ENCODE measurements around the gene LARGE2. TPM values are rescaled to one million over a fixed set of nuclear protein-coding genes. Genes with fewer than 3 reads are reported as not detected.
"Not testable (repeated sequence)": the region's sequence is repeated elsewhere in the genome, so short reads cannot be mapped to it uniquely, and the experiment has no call there.

The LARGE2 gene
- total RNA-seq, 3 donors from 2014 or later, result 1.8 to 6.0 (median 3.6) TPM

DNA sequence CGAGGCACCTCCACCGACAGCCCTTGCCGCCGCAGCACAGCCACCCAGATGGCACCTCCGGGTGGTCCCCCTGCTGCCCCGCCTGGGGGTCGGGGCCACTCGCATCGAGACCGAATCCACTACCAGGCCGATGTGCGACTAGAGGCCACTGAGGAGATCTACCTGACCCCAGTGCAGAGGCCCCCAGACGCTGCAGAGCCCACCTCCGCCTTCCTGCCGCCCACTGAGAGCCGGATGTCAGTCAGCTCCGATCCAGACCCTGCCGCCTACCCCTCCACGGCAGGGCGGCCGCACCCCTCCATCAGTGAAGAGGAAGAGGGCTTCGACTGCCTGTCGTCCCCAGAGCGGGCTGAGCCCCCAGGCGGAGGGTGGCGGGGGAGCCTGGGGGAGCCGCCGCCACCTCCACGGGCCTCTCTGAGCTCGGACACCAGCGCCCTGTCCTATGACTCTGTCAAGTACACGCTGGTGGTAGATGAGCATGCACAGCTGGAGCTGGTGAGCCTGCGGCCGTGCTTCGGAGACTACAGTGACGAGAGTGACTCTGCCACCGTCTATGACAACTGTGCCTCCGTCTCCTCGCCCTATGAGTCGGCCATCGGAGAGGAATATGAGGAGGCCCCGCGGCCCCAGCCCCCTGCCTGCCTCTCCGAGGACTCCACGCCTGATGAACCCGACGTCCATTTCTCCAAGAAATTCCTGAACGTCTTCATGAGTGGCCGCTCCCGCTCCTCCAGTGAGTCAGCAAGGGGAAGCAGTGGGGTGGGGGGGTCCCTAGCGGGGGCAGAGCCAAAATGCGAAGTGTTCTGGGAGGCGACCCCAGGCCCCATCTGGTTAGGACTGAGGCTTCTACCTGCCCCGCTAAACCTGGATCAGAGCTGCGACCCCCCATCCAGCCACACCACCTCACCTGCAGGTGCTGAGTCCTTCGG is 19.7 kb upstream of the LARGE2 start:
- Mint-ChIP-seq H3K4me1 (ENCODE audit: low read depth) (peaks cover 12% of the 10 kb centered on the region), H3K36me3 (ENCODE audit: insufficient read depth) (no peaks in the 10 kb centered on the region), H3K27me3 (ENCODE audit: low read depth) (peaks cover 18% of the 10 kb centered on the region), H3K9me3 (no peaks in the 10 kb centered on the region), H3K4me3 (no peak overlapping the region)
- DNase-seq (no peak), ATAC-seq (no peak)

DNA sequence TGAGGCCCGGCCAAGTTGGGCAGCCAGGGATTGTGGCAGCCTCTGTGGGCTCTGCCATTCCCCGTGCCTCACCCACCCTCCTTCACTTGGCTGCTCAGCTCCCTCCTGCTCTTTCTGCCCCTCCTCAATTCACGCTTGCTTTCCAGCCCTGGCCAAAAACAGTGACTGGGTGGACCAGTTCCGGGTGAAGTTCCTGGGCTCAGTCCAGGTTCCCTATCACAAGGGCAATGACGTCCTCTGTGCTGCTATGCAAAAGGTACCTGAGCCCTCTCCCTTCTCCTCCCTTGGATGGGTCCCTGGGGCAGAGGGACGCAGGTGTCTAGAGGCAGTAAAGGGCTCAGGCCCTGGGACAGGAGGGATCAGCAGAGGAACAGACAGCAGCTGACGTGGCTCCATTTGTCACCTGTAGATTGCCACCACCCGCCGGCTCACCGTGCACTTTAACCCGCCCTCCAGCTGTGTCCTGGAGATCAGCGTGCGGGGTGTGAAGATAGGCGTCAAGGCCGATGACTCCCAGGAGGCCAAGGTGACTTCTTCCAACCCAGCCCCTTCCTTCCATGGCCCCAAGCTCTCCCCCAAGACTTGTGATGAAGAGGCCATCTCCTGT is 18.0 kb upstream of the LARGE2 start:
- Mint-ChIP-seq H3K27me3 (ENCODE audit: low read depth) (peaks cover 6% of the 10 kb centered on the region), H3K4me1 (ENCODE audit: low read depth) (peaks cover 9% of the 10 kb centered on the region), H3K4me3 (no peak overlapping the region), H3K36me3 (ENCODE audit: insufficient read depth) (no peaks in the 10 kb centered on the region), H3K9me3 (no peaks in the 10 kb centered on the region)
- DNase-seq (no peak), ATAC-seq (no peak)

DNA sequence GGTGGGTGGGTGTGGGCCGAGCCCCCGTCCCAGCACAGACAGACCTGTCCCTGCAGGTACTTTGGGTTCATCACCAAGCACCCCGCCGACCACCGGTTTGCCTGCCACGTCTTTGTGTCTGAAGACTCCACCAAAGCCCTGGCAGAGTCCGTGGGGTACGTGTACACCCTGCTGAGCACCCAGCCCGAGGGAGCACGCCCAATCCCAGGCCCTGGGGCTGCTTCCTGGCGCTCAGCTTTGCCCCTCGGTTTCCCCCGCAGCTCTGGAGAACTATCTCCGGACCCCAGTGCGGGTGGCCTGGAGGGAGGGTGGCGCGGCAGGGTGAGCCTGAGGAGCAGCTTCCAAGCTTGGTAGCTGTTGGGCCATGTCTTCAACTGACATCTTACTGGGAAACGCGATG is 17.4 kb upstream of the LARGE2 start:
- no peaks in the 10 kb centered on the region for H3K9me3 Mint-ChIP-seq

DNA sequence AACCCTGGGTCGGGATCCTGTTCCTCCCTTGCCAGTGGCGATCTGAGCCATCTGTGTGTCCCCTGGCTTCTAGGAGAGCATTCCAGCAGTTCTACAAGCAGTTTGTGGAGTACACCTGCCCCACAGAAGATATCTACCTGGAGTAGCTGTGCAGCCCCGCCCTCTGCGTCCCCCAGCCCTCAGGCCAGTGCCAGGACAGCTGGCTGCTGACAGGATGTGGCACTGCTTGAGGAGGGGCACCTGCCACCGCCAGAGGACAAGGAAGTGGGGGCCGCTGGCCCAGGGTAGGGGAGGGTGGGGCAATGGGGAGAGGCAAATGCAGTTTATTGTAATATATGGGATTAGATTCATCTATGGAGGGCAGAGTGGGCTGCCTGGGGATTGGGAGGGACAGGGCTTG is 16.9 kb upstream of the LARGE2 start:
- H3K36me3 Mint-ChIP-seq (ENCODE audit: insufficient read depth); H3K9me3 Mint-ChIP-seq; H3K4me3 Mint-ChIP-seq; DNase-seq; H3K4me1 Mint-ChIP-seq (ENCODE audit: low read depth); ATAC-seq; H3K27me3 Mint-ChIP-seq (ENCODE audit: low read depth): not testable (repeated sequence)

More for the DNA sequence above, 17.4 kb upstream of the LARGE2 start:
- peaks cover 4% of the 10 kb centered on the region for H3K27me3 Mint-ChIP-seq (ENCODE audit: low read depth)
- H3K4me3 Mint-ChIP-seq, result no peak overlapping the region
- no peak for DNase-seq
- ATAC-seq, result no peak
- no peaks in the 10 kb centered on the region for H3K36me3 Mint-ChIP-seq (ENCODE audit: insufficient read depth)
- peaks cover 9% of the 10 kb centered on the region for H3K4me1 Mint-ChIP-seq (ENCODE audit: low read depth)

DNA sequence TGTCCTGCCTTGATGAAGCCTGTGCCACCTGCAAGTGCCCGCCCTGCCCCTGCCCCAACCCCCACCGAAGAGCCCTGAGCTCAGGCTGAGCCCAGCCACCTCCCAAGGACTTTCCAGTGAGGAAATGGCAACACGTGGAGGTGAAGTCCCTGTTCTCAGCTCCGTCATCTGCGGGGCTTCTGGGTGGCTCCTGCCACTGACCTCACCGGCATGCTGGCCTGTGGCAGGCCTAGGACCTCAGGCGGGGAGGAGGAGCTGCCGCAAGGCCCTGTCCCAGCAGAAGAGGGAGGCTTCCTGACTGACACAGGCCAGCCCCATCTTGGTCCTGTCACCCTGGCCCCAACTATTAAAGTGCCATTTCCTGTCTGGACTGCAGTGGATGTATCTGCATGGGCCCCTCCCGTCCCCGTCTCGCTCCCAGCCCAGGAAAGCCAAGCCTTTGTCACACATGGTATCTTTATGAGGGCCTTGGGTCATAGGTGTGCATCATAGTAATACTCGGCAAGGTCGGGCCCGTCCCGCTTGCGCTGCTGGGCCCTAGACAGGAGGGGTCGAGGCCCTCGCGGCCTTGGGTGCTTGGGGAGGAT is 16.3 kb upstream of the LARGE2 start:
- H3K27me3 Mint-ChIP-seq (ENCODE audit: low read depth), result no peaks in the 10 kb centered on the region
- H3K4me1 Mint-ChIP-seq (ENCODE audit: low read depth), result peaks cover 9% of the 10 kb centered on the region
- peaks cover 6% of the 10 kb centered on the region for H3K36me3 Mint-ChIP-seq (ENCODE audit: insufficient read depth)
- H3K9me3 Mint-ChIP-seq, result no peaks in the 10 kb centered on the region
- no peak for DNase-seq
- peak in 1 of 2 donors; percentile 6 for ATAC-seq
- H3K4me3 Mint-ChIP-seq, result no peak overlapping the region

DNA sequence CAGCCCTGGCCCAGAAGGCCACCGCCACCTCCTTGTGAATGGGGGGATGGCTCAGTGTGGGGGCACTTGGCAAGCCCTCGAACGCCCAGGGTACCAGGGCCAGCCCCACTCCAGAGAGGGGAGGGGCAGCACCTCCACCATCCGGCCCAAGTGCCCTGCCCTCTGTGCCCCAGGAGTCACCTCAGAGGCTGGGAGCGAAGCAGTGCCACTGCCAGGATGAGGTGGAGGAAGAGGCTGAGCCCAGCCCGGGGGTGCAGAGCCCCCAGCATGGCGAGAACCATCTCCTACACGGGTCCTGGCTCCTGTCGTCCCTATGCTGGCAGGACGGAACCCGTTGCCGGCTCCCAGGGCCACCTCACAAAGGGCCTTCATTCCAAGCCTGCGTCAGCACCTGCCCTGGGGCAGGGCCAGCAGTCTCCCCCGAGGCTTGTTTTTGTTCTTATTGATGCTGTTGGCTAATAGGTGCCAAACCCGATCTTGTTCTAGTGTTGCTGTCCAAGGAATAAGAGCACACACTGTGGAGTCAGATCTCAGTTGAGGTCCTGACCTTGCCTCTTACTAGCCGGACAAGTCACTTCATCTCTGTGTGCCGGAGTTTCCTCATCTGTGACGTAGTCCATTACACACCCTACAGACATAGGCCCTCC is 15.4 kb upstream of the LARGE2 start, which contains the start of gene FREY1:
Gene FREY1, minus strand, starts transcription at position 307 of the 647 bp plus-strand sequence. Its CDS starts 26 bp downstream, at position 281.
- Mint-ChIP-seq H3K4me3 (no peak within 1 kb of the TSS), H3K4me1 (ENCODE audit: low read depth) (peaks cover 9% of the 10 kb centered on the region), H3K27me3 (ENCODE audit: low read depth) (no peaks in the 10 kb centered on the region), H3K36me3 (ENCODE audit: insufficient read depth) (peaks cover 9% of the 10 kb centered on the region), H3K9me3 (no peaks in the 10 kb centered on the region)
- no peak for DNase-seq
- ATAC-seq, result no peak

DNA sequence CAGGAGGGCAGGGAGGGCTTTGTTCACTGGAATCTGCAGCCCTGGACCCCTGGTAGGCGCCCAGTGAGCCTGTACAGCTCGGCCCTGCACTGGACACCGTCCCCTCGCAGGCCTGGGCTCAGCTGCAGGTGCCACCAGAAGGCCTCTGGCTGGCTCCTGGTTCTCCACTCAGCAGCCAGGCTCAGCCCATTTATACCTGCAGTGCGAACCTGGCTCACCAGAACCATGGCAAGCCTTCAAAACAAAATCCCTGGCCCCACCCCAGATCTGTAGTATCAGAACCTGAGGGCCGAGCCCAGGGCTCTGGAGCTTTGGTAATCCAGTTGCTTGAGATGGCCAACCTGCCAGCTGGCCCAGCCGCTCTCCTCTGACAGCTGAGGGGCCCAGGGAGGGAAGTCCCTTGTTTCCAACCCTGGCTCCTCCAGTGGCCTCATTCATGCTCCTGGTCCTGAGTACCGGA is 14.5 kb upstream of the LARGE2 start:
- peaks cover 9% of the 10 kb centered on the region for H3K4me1 Mint-ChIP-seq (ENCODE audit: low read depth)
- H3K27me3 Mint-ChIP-seq (ENCODE audit: low read depth), result no peaks in the 10 kb centered on the region
- no peaks in the 10 kb centered on the region for H3K9me3 Mint-ChIP-seq
- DNase-seq, result no peak
- no peak overlapping the region for H3K4me3 Mint-ChIP-seq
- ATAC-seq, result no peak
- peaks cover 9% of the 10 kb centered on the region for H3K36me3 Mint-ChIP-seq (ENCODE audit: insufficient read depth)

DNA sequence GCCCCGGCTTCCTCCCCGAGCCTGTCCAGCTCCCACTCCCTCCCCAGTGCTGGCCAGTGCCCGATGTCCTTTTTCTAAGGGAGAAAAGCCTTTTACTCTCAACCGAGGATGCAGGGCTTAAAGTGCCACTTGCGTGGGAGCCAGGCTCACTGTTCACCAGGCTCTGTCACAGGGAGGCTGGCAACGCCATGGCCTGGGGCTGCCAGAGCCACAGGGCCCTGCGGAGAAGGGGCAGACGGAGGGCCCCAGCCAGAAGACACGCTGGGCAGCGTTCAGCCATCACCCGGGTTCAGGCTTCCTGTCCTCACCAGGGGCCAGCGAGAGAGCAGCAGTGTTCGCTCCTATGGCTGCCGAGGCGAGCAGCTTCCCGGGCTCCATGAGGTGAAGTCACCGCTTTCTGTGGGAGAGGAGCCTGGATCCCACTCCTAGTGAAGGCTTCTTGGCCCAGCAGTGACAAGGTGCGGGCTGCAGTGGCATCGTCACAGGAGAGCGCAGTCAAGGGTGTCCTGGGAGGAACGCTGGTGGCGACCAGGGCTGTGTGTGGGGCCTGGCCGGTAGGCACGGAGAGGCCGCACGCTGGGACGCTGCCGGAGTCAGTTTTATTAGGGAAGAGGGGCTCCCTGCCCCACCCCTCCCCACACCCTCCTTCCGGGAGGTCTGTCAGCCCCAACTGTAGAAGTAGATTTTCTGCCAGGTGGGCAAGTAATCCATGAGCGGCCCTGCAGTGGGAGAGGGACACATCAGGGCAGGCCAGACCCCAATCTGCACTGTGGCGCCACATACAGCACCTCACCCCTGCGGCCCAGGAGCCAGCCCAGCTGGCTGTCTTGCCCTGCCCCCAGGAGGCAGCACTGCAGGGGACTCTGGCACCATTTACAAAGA is 12.6 kb upstream of the LARGE2 start:
- DNase-seq (no peak), ATAC-seq (no peak)
- no peaks in the 10 kb centered on the region for H3K27me3 Mint-ChIP-seq (ENCODE audit: low read depth)
- peaks cover 16% of the 10 kb centered on the region for H3K36me3 Mint-ChIP-seq (ENCODE audit: insufficient read depth)
- peaks cover 10% of the 10 kb centered on the region for H3K4me1 Mint-ChIP-seq (ENCODE audit: low read depth)
- no peak overlapping the region for H3K4me3 Mint-ChIP-seq
- H3K9me3 Mint-ChIP-seq, result no peaks in the 10 kb centered on the region

DNA sequence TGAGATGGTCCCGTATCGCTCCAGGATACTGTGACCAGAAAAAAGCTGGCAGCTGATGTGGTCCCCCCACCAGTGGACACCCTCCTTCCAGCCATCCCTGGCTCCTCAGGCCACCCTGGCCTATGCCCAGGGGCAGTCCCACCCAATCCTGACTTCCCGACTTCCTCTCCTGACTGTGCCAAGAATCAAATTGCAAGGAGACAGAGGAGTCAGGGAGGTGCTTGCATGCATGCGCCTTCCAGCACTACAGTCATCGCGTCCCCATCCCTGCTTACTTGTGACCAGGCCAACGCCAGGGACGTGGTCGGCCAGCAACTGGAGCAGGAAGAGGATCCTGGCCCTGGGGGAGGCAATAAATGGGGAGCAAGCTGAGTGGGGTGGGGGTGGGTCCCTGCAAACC is 11.8 kb upstream of the LARGE2 start:
- Mint-ChIP-seq H3K9me3 (no peaks in the 10 kb centered on the region), H3K4me3 (no peak overlapping the region), H3K27me3 (ENCODE audit: low read depth) (no peaks in the 10 kb centered on the region), H3K4me1 (ENCODE audit: low read depth) (peaks cover 11% of the 10 kb centered on the region), H3K36me3 (ENCODE audit: insufficient read depth) (peaks cover 18% of the 10 kb centered on the region)
- DNase-seq (no peak), ATAC-seq (no peak)

DNA sequence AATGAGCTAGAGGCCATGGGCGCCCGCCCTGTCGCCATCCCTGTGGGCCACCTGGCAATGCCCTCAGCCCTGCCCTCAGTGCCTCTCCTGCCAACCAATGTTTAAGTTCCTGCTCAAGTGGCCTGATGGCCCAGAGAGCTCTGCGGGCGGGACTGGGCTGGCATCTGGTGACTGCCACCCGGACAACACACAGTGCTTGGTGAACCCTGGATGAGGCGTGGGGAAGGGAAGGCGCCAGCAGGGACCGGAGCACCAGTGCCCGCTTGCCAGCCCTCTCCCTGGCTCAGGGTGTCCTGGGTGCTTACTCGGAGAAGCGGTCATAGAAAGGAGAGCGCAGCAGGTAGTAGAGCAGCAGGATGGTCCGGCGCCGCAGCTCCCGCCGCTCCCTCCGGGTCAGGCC is 8.9 kb upstream of the LARGE2 start:
- ATAC-seq (no peak), DNase-seq (no peak)
- H3K27me3 Mint-ChIP-seq (ENCODE audit: low read depth), result no peaks in the 10 kb centered on the region
- no peak overlapping the region for H3K4me3 Mint-ChIP-seq
- H3K9me3 Mint-ChIP-seq, result no peaks in the 10 kb centered on the region
- H3K4me1 Mint-ChIP-seq (ENCODE audit: low read depth), result peaks cover 18% of the 10 kb centered on the region
- peaks cover 18% of the 10 kb centered on the region for H3K36me3 Mint-ChIP-seq (ENCODE audit: insufficient read depth)

DNA sequence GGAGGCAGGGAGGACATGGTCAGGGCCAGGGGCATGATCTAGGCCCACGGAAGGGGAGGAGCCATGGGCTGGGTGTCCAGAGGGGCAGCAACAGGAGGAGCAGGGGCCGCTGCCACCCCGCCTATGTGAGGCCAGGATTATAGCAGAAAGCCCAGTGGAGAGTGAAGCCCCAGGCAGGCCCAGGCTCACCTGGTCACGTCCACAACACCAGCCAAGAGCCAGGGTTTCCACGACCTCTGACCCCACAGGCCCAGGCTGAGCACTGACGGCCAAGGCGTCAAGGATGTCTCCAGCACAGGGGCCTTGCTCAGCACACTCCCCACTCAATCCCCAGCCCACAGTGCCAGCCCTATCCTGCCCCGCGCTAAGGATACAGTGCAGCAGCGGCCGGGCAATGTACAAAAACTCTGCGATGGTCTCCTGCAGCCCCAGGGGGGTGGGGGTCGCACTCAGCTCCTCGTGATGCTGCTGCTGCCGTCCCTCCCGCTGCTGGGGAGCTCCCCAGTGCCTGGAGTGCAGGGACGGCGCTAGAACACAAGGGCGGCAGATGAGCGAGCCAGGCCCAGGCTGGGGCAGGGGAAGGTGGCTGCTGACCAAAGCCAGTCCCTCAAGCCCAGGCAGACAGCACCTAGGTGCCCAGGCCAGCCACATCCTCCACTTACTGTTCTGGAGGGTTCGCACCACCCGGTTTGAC is 8.4 kb upstream of the LARGE2 start:
- H3K9me3 Mint-ChIP-seq, result no peaks in the 10 kb centered on the region
- no peak for DNase-seq
- no peak for ATAC-seq
- peaks cover 23% of the 10 kb centered on the region for H3K4me1 Mint-ChIP-seq (ENCODE audit: low read depth)
- H3K27me3 Mint-ChIP-seq (ENCODE audit: low read depth), result no peaks in the 10 kb centered on the region
- peaks cover 18% of the 10 kb centered on the region for H3K36me3 Mint-ChIP-seq (ENCODE audit: insufficient read depth)
- peak overlapping the region; percentile 11 for H3K4me3 Mint-ChIP-seq

DNA sequence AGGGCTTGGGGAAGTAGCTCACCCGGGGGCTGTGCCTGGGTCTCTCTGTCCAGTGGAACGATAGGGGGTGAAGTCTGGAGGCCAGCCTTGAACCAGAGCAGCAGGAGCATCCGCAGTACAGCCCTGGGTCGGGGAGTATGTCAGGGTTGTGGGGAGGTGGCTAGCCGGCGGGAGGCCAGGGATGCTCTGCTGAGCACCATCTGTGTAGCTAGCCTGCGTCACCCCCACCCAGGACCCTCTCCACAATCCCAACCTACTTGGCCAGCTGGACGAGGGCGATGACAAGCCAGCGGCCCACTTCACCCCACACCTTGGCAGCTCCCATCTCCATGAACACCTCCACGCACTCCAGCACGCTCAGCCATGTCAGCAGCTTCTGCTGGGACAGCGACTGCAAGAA is 7.0 kb upstream of the LARGE2 start:
- Mint-ChIP-seq H3K9me3 (no peaks in the 10 kb centered on the region), H3K27me3 (ENCODE audit: low read depth) (no peaks in the 10 kb centered on the region), H3K36me3 (ENCODE audit: insufficient read depth) (peaks cover 17% of the 10 kb centered on the region), H3K4me3 (peak overlapping the region; percentile 96), H3K4me1 (ENCODE audit: low read depth) (peaks cover 35% of the 10 kb centered on the region)
- no peak for DNase-seq
- ATAC-seq, result no peak

DNA sequence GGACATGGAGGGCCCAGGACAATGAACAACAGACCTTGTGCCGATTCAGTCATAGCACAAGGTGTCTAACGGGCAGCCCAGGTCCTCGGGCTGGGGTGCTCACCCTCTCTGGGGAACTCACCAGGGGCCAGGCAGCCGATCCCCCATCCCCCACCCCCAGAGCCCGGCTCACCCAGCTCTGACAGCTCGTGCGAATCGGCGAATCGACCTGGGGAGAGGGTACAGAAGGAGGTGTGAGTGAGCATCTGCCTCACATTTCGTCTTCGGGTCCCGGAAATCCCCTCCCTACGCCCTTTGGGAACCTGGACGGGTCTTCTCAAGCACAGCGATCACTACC is 5.2 kb upstream of the LARGE2 start:
- H3K9me3 Mint-ChIP-seq, result no peaks in the 10 kb centered on the region
- peaks cover 9% of the 10 kb centered on the region for H3K36me3 Mint-ChIP-seq (ENCODE audit: insufficient read depth)
- peaks cover 5% of the 10 kb centered on the region for H3K27me3 Mint-ChIP-seq (ENCODE audit: low read depth)
- ATAC-seq, result no peak
- peak overlapping the region; percentile 96 for H3K4me3 Mint-ChIP-seq
- H3K4me1 Mint-ChIP-seq (ENCODE audit: low read depth), result peaks cover 40% of the 10 kb centered on the region
- DNase-seq, result no peak

Measured in activated T-cell treated with anti-CD3 and anti-CD28 coated beads, Interleukin-2, amount 50 U/mL, for 4 hours (primary cell).